ENCODE measurements around the gene LIMS4. TPM values are rescaled to one million over a fixed set of nuclear protein-coding genes. Genes with fewer than 3 reads are reported as not detected.
"Not testable (repeated sequence)": the region's sequence is repeated elsewhere in the genome, so short reads cannot be mapped to it uniquely, and the experiment has no call there.

Gene LIMS4
- total and polyA plus RNA-seq, 4 donors, result 0.89 to 2.6 (median 1.1) TPM

GRCh38 chr2:110422852-110423573 lies 49.6 kb downstream of the LIMS4 start:
- not testable (repeated sequence) for DNase-seq (ENCODE audit: low read depth in 4 of 6, low spot score in 6 of 6); H3K27me3 ChIP-seq (ENCODE audit: control insufficient read depth, insufficient read depth, low read length); H3K9me3 ChIP-seq (ENCODE audit: control insufficient read depth, insufficient read depth, low read length); H3K27ac ChIP-seq (ENCODE audit: low read depth, low read length); H3K4me3 ChIP-seq (ENCODE audit: low read depth, low read length); H3K36me3 ChIP-seq (ENCODE audit: control insufficient read depth, insufficient read depth, low read length); H3K4me1 ChIP-seq (ENCODE audit: control insufficient read depth, insufficient read depth, low read length)
- WGBS (ENCODE audit: insufficient coverage), result no CpG with 5 or more reads among the region's 36 CpGs

GRCh38 chr2:110420641-110421354 lies 51.8 kb downstream of the LIMS4 start:
- not testable (repeated sequence) for DNase-seq (ENCODE audit: low read depth in 4 of 6, low spot score in 6 of 6); H3K4me3 ChIP-seq (ENCODE audit: low read depth, low read length); H3K27me3 ChIP-seq (ENCODE audit: control insufficient read depth, insufficient read depth, low read length); H3K27ac ChIP-seq (ENCODE audit: low read depth, low read length); H3K36me3 ChIP-seq (ENCODE audit: control insufficient read depth, insufficient read depth, low read length); H3K9me3 ChIP-seq (ENCODE audit: control insufficient read depth, insufficient read depth, low read length); H3K4me1 ChIP-seq (ENCODE audit: control insufficient read depth, insufficient read depth, low read length)
- WGBS (ENCODE audit: insufficient coverage), result no CpG with 5 or more reads among the region's 9 CpGs

- WGBS (ENCODE audit: insufficient coverage), result no CpG with 5 or more reads among the region's 1 CpG
- H3K4me1 ChIP-seq (ENCODE audit: control insufficient read depth, insufficient read depth, low read length); H3K27me3 ChIP-seq (ENCODE audit: control insufficient read depth, insufficient read depth, low read length); H3K4me3 ChIP-seq (ENCODE audit: low read depth, low read length); H3K36me3 ChIP-seq (ENCODE audit: control insufficient read depth, insufficient read depth, low read length); H3K9me3 ChIP-seq (ENCODE audit: control insufficient read depth, insufficient read depth, low read length); H3K27ac ChIP-seq (ENCODE audit: low read depth, low read length); DNase-seq (ENCODE audit: low read depth in 4 of 6, low spot score in 6 of 6): not testable (repeated sequence)
Observed at GRCh38 chr2:110407142-110407541, 65.5 kb downstream of the LIMS4 start.

GRCh38 chr2:110404988-110405387 lies 67.6 kb downstream of the LIMS4 start:
- not testable (repeated sequence) for H3K36me3 ChIP-seq (ENCODE audit: control insufficient read depth, insufficient read depth, low read length); H3K27ac ChIP-seq (ENCODE audit: low read depth, low read length); DNase-seq (ENCODE audit: low read depth in 4 of 6, low spot score in 6 of 6); H3K9me3 ChIP-seq (ENCODE audit: control insufficient read depth, insufficient read depth, low read length); H3K27me3 ChIP-seq (ENCODE audit: control insufficient read depth, insufficient read depth, low read length); H3K4me1 ChIP-seq (ENCODE audit: control insufficient read depth, insufficient read depth, low read length); H3K4me3 ChIP-seq (ENCODE audit: low read depth, low read length)
- no CpG with 5 or more reads among the region's 2 CpGs for WGBS (ENCODE audit: insufficient coverage)

GRCh38 chr2:110404246-110404645 lies 68.4 kb downstream of the LIMS4 start:
- WGBS (ENCODE audit: insufficient coverage), result no CpG with 5 or more reads among the region's 1 CpG
- not testable (repeated sequence) for H3K9me3 ChIP-seq (ENCODE audit: control insufficient read depth, insufficient read depth, low read length); H3K36me3 ChIP-seq (ENCODE audit: control insufficient read depth, insufficient read depth, low read length); DNase-seq (ENCODE audit: low read depth in 4 of 6, low spot score in 6 of 6); H3K4me1 ChIP-seq (ENCODE audit: control insufficient read depth, insufficient read depth, low read length); H3K27ac ChIP-seq (ENCODE audit: low read depth, low read length); H3K27me3 ChIP-seq (ENCODE audit: control insufficient read depth, insufficient read depth, low read length); H3K4me3 ChIP-seq (ENCODE audit: low read depth, low read length)

GRCh38 chr2:110401001-110401618 lies 71.5 kb downstream of the LIMS4 start:
- H3K4me1 ChIP-seq (ENCODE audit: control insufficient read depth, insufficient read depth, low read length); H3K4me3 ChIP-seq (ENCODE audit: low read depth, low read length); DNase-seq (ENCODE audit: low read depth in 4 of 6, low spot score in 6 of 6); H3K27me3 ChIP-seq (ENCODE audit: control insufficient read depth, insufficient read depth, low read length); H3K27ac ChIP-seq (ENCODE audit: low read depth, low read length); H3K9me3 ChIP-seq (ENCODE audit: control insufficient read depth, insufficient read depth, low read length); H3K36me3 ChIP-seq (ENCODE audit: control insufficient read depth, insufficient read depth, low read length): not testable (repeated sequence)
- WGBS (ENCODE audit: insufficient coverage), result no CpG with 5 or more reads among the region's 18 CpGs

GRCh38 chr2:110399378-110399777 lies 73.2 kb downstream of the LIMS4 start:
- DNase-seq (ENCODE audit: low read depth in 4 of 6, low spot score in 6 of 6); H3K27ac ChIP-seq (ENCODE audit: low read depth, low read length); H3K27me3 ChIP-seq (ENCODE audit: control insufficient read depth, insufficient read depth, low read length); H3K36me3 ChIP-seq (ENCODE audit: control insufficient read depth, insufficient read depth, low read length); H3K9me3 ChIP-seq (ENCODE audit: control insufficient read depth, insufficient read depth, low read length); H3K4me1 ChIP-seq (ENCODE audit: control insufficient read depth, insufficient read depth, low read length); H3K4me3 ChIP-seq (ENCODE audit: low read depth, low read length): not testable (repeated sequence)
- WGBS (ENCODE audit: insufficient coverage), result no CpG with 5 or more reads among the region's 10 CpGs

GRCh38 chr2:110395990-110396389 lies 76.6 kb downstream of the LIMS4 start:
- WGBS (ENCODE audit: insufficient coverage), result no CpG with 5 or more reads among the region's 5 CpGs
- not testable (repeated sequence) for H3K4me1 ChIP-seq (ENCODE audit: control insufficient read depth, insufficient read depth, low read length); H3K9me3 ChIP-seq (ENCODE audit: control insufficient read depth, insufficient read depth, low read length); H3K36me3 ChIP-seq (ENCODE audit: control insufficient read depth, insufficient read depth, low read length); DNase-seq (ENCODE audit: low read depth in 4 of 6, low spot score in 6 of 6); H3K27ac ChIP-seq (ENCODE audit: low read depth, low read length); H3K27me3 ChIP-seq (ENCODE audit: control insufficient read depth, insufficient read depth, low read length); H3K4me3 ChIP-seq (ENCODE audit: low read depth, low read length)
